GM21576 (cell line): ENCODE measurements around the gene GNAL.
"Not testable (repeated sequence)": the region's sequence is repeated elsewhere in the genome, so short reads cannot be mapped to it uniquely, and the experiment has no call there.

ENCODE experiments used
- ATAC-seq: cut with Tn5 transposase; IDR thresholded peaks from one replicate; pipeline ENCODE4 v1.9.1; 2021; ENCODE audit warnings: mild to moderate bottlenecking, moderate library complexity; ENCODE audit not compliant: unreplicated experiment

Gene GNAL

GRCh38 chr18:11866764-11867163 is 177.7 kb downstream of the GNAL start:
- ATAC-seq = no peak

DNA sequence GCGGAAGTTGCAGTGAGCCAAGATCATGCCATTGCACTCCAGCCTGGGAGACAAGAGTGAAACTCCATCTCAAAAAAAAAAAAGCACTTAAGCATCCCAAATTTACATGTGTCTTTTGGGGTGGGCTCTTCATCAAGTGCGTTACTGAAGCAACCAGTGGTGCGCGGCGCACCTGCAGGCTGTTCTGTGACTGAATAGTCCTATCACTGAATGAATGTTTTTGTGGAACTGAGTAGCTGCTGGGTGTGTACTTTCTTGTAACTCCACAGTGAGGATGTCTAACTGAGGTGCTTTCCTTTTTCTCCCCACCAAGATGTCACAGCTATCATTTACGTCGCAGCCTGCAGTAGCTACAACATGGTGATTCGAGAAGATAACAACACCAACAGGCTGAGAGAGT is 179.2 kb downstream of the GNAL start:
- ATAC-seq = no peak

GRCh38 chr18:11871501-11871900 is 182.4 kb downstream of the GNAL start:
- ATAC-seq = no peak

DNA sequence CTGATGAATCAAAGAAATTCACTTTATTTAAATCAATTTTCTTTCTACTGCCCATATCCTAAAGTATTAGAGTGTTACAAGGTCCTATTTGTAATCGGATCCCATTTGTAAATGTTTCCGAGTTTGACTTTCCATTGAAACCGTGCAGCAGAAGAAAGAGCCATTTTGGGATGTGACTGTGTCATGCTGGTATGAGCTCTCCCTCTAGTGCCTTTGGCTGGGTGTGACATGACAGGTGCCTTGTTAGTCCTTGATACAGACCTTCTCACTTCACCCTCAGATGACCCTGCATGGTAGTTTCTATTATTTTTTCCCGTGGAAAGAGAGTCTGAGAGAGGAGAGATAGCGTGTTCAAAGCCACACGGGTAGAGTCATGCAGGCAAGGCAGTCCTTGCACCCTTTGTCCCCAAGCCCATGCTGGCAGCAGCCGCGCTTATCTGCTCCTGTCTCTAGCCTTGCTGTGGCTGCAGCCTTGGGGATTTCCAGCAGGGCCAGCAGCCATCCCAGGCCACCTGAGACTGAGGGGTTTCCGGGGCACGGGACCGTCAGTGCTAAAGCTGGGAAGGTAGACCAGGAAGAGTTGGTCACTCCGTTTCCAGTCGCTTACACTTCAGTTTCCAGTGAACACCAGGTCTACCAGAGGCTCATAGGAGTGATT is 183.5 kb downstream of the GNAL start:
- peak; percentile 50 for ATAC-seq

- ATAC-seq = no peak
These were observed 184.7 kb downstream of the GNAL start for GRCh38 chr18:11873670-11874340.

GRCh38 chr18:11874676-11875075 is 185.6 kb downstream of the GNAL start:
- no peak for ATAC-seq

- no peak for ATAC-seq
These were observed 188.6 kb downstream of the GNAL start for GRCh38 chr18:11877497-11878135.

GRCh38 chr18:11880586-11881304 is 191.7 kb downstream of the GNAL start:
- no peak for ATAC-seq

- ATAC-seq = no peak
These were observed 193.6 kb downstream of the GNAL start for GRCh38 chr18:11882636-11883035.

- ATAC-seq = peak; percentile 94
These were observed 194.1 kb downstream of the GNAL start for GRCh38 chr18:11883153-11883552.

DNA sequence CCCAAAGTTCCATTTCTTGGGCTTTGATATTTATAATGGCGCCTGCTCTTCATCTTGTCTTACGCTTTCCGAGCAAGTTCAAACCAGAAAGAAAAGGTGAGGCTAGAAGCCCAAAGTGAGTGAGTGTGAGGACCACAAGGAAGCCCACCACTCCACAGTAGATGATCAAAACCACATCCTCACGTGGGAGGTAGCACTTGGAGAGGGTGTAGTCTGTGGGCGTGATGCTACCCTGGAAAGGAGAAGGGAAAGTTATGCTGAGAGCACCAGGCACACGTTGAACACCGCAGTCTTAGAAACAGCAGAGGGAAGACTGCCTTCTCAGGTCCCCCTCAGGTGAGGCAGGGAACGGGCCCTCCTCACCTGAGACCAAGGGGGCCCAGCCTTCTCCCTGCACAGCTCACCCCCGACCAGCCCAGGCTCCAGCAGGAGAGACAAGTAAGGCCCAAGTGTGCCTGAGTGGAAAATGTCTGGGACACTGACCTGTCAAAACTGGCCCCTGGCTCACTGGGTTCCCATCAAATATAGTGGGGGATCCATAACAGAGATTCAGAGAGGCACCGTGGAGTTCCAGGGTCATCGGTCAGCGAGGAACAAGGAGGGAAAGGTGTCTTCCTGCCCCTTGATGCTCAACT is 195.4 kb downstream of the GNAL start:
- no peak for ATAC-seq

GRCh38 chr18:11885278-11885947 is 196.3 kb downstream of the GNAL start:
- no peak for ATAC-seq

DNA sequence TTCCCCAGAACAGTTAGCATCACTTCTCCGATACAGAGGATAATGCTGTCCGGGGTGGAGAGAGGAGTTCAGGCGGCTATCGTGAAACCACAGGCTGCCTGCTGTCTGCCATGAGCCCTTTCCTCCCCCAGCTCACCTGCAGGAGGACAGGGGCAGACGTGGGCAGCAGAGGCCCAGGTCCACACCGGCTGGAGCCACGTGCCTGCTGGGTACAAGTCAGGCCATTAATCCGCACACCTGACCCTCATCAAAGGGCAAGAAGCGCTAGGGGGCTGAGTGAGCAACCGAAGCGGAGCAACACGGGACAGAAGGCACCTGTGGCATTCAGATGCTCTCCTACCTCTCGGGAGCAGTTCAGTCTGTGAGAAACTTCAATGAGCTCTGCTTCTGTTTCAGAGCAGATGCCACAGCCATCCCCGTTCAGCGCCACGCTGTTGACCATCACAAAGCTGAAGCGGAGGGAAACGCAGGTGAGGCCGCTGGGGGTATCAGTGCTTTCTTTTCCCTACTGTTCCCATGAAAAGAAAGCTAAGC is 197.6 kb downstream of the GNAL start:
- no peak for ATAC-seq

DNA sequence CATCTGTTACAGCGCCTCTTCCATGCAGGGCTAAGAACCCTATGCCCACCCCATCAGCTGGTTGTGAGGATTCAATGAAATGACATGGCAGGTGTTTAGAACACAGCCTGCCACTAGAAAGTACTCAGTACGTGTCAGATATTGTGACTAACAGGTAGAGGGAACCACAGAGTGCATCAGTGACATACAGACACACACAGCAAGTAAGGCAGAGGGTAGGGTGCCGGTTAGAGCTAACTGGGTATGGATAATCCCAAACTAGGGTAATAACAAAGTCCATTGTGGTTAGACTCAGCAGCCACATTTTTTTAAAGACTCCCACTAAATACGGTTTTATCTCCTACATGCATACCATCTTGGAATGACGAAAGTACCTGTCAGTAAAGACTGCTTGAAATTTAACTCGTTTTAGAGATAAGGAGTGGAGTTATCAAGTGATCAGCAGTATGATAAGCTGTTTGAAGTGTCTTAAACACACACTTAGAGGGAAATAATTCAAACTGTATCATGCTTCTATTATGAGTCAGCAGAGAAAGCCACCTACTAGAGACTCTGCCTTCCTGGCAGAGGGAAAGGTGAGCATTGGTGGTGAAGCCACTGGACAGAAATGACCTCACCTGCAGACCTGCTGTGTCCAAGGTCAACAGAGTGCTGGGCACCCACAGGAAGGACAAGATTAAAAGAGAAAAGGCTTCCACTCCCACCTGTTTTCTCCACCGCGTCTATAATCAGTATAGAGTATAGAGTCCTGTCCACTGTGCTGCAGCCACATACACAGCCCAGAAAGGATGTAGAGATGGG is 198.5 kb downstream of the GNAL start:
- ATAC-seq = no peak

DNA sequence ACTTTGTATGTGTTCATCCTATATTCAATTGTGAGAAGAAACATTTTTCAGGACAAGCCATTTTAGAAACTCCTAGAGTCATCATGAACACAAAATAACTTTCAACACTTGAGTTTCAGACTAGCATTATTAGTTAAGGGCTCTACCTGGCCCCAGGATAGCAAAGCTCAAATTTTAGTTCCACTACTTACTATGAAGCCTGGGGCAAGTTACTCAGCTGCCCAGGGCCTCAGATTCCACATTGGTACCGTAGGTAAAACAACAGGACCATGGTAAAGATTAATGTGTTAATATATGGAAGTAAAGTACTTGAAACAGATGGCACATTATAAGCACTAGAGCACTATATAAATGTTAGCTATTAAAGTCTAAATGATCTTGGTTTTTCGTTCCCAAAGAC is 199.7 kb downstream of the GNAL start:
- ATAC-seq = no peak

DNA sequence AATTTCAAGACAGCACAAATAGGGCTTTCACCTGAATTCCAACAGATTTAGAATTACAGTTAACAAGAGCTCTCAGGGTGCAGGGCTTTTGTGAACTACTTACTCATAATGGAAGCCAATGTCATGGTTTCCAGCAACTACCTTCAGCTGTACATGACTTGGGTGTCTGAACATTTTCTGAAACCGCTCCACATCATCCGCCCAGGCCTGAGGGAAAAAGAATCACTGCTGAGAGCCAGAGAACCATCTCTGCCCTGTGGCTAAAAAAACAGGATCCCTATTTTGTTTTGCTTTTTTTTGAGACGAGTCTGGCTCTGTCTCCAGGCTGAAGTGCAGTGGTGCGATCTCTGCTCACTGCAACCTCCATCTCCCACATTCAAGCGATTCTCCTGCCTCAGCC is 200.2 kb downstream of the GNAL start:
- ATAC-seq = no peak

DNA sequence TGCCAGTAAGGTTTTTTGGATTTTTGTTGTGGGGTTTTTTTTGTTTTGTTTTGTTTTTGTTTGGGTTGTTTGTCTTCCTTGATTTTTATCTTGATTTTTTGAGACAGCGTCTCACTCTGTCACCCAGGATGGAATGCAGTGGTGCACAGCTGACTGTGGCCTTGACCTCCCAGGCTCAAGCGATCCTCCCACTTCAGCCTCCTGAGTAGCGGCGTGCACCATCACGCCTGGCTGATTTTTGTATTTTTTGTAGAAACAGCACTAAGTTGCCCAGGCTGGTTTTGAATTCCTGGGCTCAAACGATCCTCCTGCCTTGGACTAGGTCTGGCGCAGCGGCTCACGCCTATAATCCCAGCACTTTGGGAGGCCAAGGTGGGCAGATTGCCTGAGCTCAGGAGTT is 202.7 kb downstream of the GNAL start:
- ATAC-seq = no peak

DNA sequence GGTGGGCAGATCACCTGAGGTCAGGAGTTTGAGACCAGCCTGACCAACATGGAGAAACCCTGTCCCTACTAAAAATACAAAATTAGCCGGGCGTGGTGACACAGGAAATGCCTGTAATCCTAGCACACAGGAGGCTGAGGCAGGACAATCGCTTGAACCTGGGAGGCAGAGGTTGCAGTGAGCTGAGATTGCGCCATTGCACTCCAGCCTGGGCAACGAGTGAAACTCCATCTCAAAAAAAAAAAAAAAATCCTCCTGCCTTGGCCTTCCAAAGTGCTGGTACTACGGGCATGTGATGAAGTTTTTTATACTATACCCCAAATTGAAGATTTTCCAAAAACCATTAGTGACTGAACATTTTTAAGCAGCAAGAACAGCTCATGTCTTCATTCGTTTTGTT is 203.4 kb downstream of the GNAL start:
- not testable (repeated sequence) for ATAC-seq

DNA sequence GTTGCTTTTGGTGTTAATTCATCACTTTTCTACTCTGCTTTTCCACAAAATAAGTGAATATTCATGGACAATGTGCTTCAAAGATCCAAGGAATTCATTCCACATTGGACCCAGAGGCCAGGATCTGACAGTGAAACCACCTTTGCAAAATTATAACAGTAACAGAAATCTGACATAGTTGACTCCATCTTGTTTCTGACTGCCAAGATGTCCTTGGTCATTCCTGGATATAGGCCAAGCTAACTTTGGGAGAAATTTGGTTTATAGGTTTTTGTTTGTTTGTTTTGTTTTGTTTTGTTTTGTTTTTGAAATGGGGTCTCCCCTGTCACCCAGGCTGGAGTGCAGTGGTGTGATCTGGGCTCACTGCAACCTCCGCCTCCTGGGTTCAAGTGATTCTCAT is 208.7 kb downstream of the GNAL start:
- no peak for ATAC-seq

DNA sequence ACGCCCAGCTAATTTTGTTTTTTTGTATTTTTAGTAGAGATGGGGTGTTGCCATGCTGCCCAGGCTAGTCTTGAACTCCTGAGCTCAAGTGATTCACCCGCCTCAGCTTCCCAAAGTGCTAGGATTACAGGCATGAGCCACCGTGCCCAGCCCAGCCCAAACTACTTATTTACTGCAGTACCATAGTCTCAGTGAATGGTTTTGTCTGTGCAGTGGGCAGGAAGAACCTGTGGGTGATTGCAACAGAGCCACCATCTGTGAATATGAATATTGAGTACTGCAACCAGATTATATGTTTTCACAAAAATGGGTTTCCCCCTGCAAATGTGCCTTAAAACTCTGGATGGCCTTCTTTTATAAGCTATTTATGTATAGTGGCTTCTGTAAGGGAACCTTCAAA is 210.0 kb downstream of the GNAL start:
- ATAC-seq = no peak
